Breast epithelium (tissue), 3 donors: ENCODE results near the gene TRIM65.

Source experiments
- POLR2A ChIP-seq: fragments of 450-650 bp; IDR thresholded peaks from one replicate; pipeline ENCODE4 v1.6.1; 2016; ENCODE audit warnings: antibody characterized with exemption, mild to moderate bottlenecking, moderate library complexity
- TF ChIP-seq, protein P1 (sequence below), 3 donors: fragments of 450-650 bp; IDR thresholded peaks; one replicate each; pipeline ENCODE4 v1.5.1; 2016 to 2017; ENCODE audit warnings: antibody characterized with exemption in 3 of 3, mild to moderate bottlenecking in 3 of 3, moderate library complexity in 3 of 3

DNA sequence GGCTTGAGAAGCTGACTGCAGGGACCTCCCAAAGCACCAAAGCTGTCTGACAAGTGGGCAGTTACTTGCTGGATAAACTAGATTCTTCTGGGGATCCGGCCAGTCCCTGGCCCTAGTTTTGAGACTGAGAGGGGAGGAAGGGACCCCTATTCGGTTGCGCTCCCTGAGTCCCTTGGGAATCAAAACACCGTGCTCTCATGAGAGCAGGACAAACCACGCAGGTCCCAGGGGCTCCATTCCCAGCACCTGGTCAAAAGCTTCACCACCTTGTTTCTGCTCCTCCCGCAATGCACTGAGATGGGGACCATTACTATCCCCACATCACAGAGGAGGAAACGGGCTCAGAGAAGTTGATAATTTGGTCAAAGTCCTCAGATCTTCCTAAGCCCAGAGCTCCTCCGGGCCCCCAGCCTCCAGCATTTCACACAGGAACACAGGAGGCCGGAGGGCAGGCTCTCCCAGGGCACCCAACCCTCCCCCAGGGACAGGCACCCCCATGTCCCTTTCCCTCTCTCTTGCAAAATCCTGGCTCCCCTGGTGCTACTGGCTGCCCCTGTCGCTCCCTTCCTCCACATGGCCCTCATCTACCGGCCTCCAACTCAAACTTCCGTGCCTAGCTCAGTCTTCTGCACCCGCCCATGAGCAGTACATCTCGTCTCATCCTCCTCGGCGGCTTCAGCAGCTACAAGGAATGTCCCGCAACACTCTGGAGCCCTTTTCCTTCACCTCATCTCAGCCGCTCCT, 3.3 kb downstream of the TRIM65 start:
- TF ChIP-seq POLR2A, result no peak
- TF ChIP-seq, protein P1, sequence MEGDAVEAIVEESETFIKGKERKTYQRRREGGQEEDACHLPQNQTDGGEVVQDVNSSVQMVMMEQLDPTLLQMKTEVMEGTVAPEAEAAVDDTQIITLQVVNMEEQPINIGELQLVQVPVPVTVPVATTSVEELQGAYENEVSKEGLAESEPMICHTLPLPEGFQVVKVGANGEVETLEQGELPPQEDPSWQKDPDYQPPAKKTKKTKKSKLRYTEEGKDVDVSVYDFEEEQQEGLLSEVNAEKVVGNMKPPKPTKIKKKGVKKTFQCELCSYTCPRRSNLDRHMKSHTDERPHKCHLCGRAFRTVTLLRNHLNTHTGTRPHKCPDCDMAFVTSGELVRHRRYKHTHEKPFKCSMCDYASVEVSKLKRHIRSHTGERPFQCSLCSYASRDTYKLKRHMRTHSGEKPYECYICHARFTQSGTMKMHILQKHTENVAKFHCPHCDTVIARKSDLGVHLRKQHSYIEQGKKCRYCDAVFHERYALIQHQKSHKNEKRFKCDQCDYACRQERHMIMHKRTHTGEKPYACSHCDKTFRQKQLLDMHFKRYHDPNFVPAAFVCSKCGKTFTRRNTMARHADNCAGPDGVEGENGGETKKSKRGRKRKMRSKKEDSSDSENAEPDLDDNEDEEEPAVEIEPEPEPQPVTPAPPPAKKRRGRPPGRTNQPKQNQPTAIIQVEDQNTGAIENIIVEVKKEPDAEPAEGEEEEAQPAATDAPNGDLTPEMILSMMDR (IDR thresholded peaks at IDR 0.05), result no peak
